IPS-11a (cell line): ENCODE data around the gene RETN.

Experiments
- H3K4me3 ChIP-seq: one replicate; pipeline ENCODE4 v1.5.1; 2013; ENCODE audit warnings: low read depth, low read length, control low read depth

RETN gene

DNA sequence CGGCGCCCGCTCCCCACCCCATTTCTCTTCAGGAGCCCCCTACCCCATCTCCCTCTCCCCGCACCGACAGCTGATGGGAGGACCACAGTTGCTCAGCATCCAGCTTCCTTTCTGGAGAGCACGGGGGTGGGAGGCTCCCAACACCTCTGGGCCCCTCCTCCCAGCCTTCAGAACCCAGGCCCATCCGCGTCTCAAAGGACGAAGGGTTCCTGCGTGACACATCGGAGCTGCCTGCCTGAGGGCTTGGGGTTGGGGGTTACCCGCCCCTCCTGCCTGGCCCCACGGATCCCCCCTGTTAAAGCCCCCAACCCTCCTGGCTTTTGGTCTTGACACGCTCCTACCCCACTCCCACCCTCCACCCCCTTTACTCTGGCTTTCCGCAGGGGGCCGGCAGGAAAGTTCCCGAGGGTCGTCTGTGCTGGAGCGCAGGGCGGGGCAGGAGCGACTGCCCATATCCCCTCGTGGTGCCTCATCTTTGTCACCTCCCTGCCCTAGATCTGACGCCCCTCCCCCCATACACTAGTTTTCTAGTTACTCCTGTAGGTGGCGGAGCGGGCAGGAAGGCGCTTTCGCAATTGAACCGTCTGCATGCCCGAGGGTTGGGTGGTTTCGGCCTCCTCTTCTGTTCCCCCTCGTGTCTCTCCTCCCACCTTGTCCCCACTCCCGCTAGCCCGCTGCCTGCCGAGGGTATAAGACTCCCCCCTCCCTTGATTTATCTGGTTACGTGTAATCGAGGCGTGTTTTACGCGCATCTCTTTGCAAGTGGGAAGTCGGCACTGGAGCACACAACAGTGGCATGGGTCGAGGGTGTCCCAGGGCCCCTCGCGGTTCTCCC lies 12.7 kb downstream of the RETN start:
- H3K4me3 ChIP-seq = peak overlapping the region; percentile 77

GRCh38 chr19:7682175-7682855 lies 13.5 kb downstream of the RETN start:
- H3K4me3 ChIP-seq = no peak overlapping the region

- H3K4me3 ChIP-seq = no peak overlapping the region
Observed at GRCh38 chr19:7685546-7686445, 16.9 kb downstream of the RETN start.

DNA sequence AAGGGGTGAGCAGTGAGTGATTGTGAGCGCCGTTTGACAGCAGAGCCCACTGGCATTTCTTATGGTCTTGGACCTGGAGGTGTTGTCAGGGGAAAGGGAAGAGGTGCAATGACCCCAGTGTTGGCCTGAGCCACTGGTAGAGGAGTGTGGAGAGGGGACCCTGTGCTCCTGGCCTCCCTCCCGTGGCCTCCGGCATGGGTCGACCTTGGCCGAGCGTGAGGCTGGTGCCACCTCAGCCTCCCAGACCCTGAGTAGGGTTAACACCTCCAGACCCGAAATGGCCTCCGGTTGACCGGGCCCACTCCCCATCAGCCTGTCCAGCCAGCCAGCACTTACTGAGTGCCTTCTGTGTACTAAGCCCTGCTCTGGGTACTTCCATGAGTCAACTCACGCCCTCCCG lies 18.3 kb downstream of the RETN start:
- H3K4me3 ChIP-seq = no peak overlapping the region

- no peak overlapping the region for H3K4me3 ChIP-seq
Observed at GRCh38 chr19:7689165-7689564, 20.3 kb downstream of the RETN start.

GRCh38 chr19:7690779-7691258 lies 22.0 kb downstream of the RETN start:
- H3K4me3 ChIP-seq = no peak overlapping the region

DNA sequence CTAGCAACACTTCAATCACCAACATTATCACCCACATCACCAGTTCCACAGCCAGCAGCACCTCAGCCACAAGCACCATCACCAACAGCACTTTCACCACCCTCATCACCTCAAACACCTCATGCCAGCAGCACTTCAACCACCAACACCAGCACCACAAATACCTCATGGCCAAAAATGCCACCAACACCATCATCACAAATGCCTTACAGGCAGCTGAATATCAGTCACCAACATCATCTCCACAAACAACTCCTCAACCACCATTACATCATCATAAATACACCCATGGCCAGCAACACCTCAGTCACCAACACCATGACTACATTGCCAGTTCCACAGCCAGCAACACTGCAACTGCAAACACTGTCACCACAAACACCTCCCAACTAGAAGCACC lies 22.6 kb downstream of the RETN start:
- H3K4me3 ChIP-seq = no peak overlapping the region

- no peak overlapping the region for H3K4me3 ChIP-seq
Observed at GRCh38 chr19:7692417-7693088, 23.7 kb downstream of the RETN start.

DNA sequence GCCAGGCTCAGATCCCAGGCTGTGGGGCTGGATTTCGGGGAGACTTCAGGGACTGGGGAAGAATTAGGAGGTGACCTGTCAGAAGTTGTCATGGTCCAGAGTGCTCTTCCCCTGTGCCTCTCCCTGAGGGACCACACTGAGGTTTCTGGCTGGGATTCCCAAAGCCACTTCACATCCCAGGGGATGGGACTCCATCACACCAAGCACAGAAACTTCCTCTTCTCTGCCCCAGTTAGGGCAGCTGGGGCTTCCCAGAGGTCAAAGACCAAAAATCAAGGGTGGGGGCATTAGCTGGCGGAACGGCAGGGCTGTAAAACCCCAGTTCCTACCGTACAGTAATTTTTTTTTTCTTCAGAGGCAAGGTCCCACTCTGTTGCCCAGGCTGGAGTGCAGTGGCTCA lies 25.6 kb downstream of the RETN start:
- no peak overlapping the region for H3K4me3 ChIP-seq

DNA sequence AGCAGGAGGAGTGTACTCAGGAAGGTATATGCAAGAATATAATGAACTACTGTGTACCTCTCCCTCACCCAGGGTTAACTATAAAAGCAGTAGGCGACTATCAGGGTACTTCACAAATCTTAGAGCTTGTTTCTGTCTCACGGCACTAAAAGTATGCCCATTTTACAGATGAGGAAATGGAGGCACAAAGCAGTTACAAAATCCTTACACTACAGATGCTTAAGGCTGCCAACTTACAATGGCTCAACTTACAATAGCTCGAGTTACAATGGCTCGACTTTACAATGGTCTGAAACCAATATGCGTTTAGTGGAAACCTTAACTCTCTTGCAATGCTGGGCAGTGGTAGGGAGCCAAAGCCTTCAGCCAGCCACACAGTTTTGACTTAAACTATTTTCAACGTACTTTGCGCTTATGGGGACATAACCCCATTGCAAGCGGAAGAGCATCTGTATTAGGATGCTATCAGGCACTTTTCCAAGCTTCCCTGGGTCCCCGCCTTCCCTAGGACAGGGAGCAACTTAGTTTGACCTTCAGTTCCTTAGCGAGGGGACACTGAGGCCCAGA lies 29.0 kb downstream of the RETN start:
- no peak overlapping the region for H3K4me3 ChIP-seq

DNA sequence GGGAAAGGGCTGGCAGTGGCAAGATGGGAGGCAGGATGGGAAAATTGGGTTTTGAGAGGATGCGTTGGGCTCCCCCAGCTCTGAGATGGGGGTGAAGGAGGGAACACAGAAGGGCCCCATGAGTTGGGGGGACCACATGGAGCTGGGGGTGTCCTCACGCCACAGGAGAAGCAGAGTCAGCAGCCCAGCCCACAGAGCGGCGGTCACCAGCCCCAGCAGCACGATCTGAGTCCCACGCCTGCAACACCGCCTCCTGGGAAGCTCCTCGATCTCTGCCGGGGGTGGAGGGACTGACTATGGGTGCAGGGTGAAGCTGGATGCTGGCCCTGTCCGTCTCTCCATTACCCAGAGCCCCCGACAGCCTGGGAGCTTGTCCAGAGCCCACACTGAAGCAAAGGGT lies 29.7 kb downstream of the RETN start:
- H3K4me3 ChIP-seq = no peak overlapping the region

DNA sequence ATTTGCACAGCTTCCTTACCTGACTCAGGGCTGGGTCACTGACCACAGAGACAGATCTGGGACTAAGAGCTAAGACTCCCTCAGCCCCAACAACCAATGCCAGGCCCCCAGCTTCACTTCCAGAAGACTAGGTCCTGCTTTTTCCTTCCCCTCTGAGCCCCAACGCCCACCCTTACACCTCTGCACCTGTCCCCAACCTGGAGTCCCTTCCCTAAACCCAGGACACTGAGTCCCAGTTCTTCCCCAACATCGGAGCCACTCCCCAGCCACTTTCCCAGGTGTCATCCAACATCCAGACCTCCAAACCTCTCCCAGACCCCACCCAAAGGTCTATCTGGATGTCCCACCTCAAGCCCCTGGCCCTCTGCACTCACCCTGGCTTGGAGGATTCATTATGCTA lies 30.2 kb downstream of the RETN start:
- no peak overlapping the region for H3K4me3 ChIP-seq

- no peak overlapping the region for H3K4me3 ChIP-seq
Observed at GRCh38 chr19:7699417-7700401, 30.9 kb downstream of the RETN start.

DNA sequence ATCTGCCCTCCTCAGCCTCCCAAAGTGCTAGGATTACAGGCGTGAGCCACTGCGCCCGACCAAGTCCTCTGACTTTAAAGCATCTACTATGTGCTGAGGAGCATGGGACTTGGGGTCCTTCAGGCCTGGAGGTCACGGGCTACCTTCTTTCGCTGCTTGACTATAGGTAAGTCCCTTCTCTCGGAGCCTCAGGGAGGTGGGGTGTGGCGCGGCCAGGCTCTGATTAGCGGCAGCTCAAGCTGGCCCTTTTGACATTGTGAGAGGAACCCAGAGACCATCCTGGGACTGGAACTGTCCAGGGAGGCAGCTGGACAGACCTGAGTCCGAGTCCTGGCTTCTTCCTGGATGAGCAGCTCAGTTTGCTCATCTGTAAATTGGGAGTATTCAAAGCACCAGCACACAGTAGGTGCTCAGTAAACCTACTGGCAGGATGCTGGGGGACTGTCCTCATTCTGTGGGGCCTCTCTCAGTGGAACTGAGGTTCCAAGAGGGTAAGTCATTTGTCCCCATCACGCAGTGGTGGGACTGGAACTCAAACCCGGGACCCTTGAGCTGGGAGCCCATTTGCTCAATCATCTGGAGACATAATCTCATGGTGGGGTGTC lies 32.3 kb downstream of the RETN start:
- H3K4me3 ChIP-seq = no peak overlapping the region

DNA sequence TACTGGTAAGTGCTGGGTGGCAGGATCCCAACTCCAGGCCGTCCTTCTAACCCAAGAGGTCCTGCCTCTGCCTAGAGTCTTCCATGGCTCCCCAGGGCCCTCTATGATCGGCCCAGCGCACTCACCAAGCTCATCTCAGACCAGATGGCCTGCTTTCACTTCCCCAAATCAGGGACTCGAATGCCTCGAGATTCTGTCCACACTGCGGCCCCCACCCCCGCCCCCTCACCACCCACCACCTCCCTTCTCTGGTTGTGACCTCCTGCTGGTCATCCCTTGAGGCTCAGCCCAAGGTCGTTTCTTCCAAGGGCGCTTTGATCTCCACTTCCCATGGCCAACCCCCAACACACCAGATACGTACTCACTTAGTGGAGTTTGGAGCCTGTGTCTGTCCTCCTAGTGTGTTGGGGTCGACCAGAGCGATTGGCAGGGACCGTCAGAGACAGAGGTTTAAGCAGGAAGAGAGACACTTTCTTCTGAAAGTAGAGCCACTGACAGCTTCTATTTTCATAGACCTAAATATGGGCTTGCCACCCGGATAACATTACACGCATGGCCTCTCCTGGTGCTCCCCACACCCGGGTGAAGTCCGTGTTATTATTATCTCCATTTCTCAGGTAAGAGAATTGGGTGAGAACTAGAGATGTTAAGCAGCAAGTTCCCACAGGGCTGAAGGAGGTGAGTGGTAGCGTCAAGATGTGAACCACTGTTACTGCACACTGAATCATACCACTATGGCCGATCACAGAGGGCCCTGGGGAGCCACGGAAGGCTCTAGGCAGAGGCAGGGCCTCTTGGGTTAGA lies 33.0 kb downstream of the RETN start, which contains the start of gene FCER2:
Gene FCER2 (minus strand): TSS at position 478 of the 804 bp plus-strand sequence. CDS start 2,371 bp downstream, outside the sequence.
- H3K4me3 ChIP-seq = no peak within 1 kb of the TSS

- no peak overlapping the region for H3K4me3 ChIP-seq
Observed at GRCh38 chr19:7703332-7703731, 34.5 kb downstream of the RETN start.

GRCh38 chr19:7704280-7705060 lies 35.6 kb downstream of the RETN start:
- H3K4me3 ChIP-seq = no peak overlapping the region
